HEK293 (cell line): Measurements from ENCODE around the gene DOCK3.

Source experiments
- CTCF ChIA-PET: fragments of 350-600 bp; formaldehyde crosslinking; extraction: SDS; loops from one replicate; lab custom pipeline; 2021; ENCODE audit warnings: antibody characterized with exemption; lab: Yijun Ruan, JAX
- POLR2A ChIA-PET: fragments of 300-600 bp; formaldehyde crosslinking; extraction: SDS; loops from one replicate; lab custom pipeline; 2020; ENCODE audit warnings: antibody characterized with exemption, inconsistent platforms; lab: Yijun Ruan, JAX
- H3K27ac ChIP-seq: fragments of 200-500 bp; sonication (Bioruptor generic); 2 replicates; pipeline ENCODE4 v1.5.1; 2014; ENCODE audit warnings: low read depth, low read length, control low read depth, inconsistent platforms; ENCODE audit errors: extremely low read depth
- H3K36me3 ChIP-seq, 2 experiments: fragments of 200-500 bp in 1 of 2; sonication (Bioruptor generic) in 1 of 2; 1 replicate in 1 of 2; 2 replicates in 1 of 2; pipeline ENCODE4 v1.5.1; 2014 to 2017; ENCODE audit warnings: inconsistent platforms in 2 of 2, low read length in 2 of 2; ENCODE audit not compliant: control insufficient read depth in 2 of 2, insufficient read depth in 1 of 2
- H3K4me1 ChIP-seq: fragments of 200-500 bp; sonication (Bioruptor generic); 2 replicates; pipeline ENCODE4 v1.5.1; 2014; ENCODE audit warnings: mild to moderate bottlenecking, low read length, inconsistent platforms; ENCODE audit not compliant: control insufficient read depth, insufficient read depth
- H3K4me3 ChIP-seq: 2 replicates; pipeline ENCODE4 v1.5.1; 2011; ENCODE audit warnings: low read depth, mild to moderate bottlenecking, control low read depth, low read length, moderate library complexity
- H3K9me3 ChIP-seq: fragments of 200-500 bp; sonication (Bioruptor generic); 2 replicates; pipeline ENCODE4 v1.5.1; 2014; ENCODE audit warnings: low read depth, low read length, inconsistent platforms; ENCODE audit not compliant: control insufficient read depth, insufficient read depth
- BCL11B ChIP-seq: fragments of 450-650 bp; formaldehyde crosslinking; IDR thresholded peaks from 2 replicates; pipeline ENCODE4 v1.5.1; 2016; ENCODE audit warnings: low read depth, missing biosample characterization, missing genetic modification characterization
- FEZF1 ChIP-seq: fragments of 450-650 bp; formaldehyde crosslinking; IDR thresholded peaks from 2 replicates; pipeline ENCODE4 v1.5.1; 2016; ENCODE audit warnings: missing biosample characterization, missing genetic modification characterization
- KLF10 ChIP-seq: fragments of 450-650 bp; IDR thresholded peaks from 2 replicates; pipeline ENCODE4 v1.5.1; 2018; ENCODE audit warnings: missing biosample characterization, mild to moderate bottlenecking, missing genetic modification characterization
- MYNN ChIP-seq: fragments of 450-650 bp; formaldehyde crosslinking; IDR thresholded peaks from 2 replicates; pipeline ENCODE4 v1.5.1; 2016; ENCODE audit warnings: missing biosample characterization, missing genetic modification characterization, borderline replicate concordance
- PRDM10 ChIP-seq: fragments of 450-650 bp; formaldehyde crosslinking; IDR thresholded peaks from 2 replicates; pipeline ENCODE4 v1.5.1; 2016; ENCODE audit warnings: missing biosample characterization, missing genetic modification characterization
- ZBTB17 ChIP-seq: fragments of 450-650 bp; formaldehyde crosslinking; IDR thresholded peaks from 2 replicates; pipeline ENCODE4 v1.5.1; 2016; ENCODE audit warnings: missing biosample characterization, missing genetic modification characterization
- ZBTB44 ChIP-seq: fragments of 450-650 bp; IDR thresholded peaks from 2 replicates; pipeline ENCODE4 v1.5.1; 2018; ENCODE audit warnings: missing biosample characterization, mild to moderate bottlenecking, missing genetic modification characterization
- ZFP37 ChIP-seq: fragments of 450-650 bp; formaldehyde crosslinking; IDR thresholded peaks from 2 replicates; pipeline ENCODE4 v1.5.1; 2016; ENCODE audit warnings: missing biosample characterization, missing genetic modification characterization
- ZNF169 ChIP-seq: fragments of 450-650 bp; formaldehyde crosslinking; IDR thresholded peaks from 2 replicates; pipeline ENCODE4 v1.5.1; 2016; ENCODE audit warnings: missing biosample characterization, missing genetic modification characterization
- ZNF202 ChIP-seq: fragments of 450-650 bp; formaldehyde crosslinking; IDR thresholded peaks from 2 replicates; pipeline ENCODE4 v1.5.1; 2016; ENCODE audit warnings: missing biosample characterization, missing genetic modification characterization, borderline replicate concordance
- ZNF221 ChIP-seq: fragments of 450-650 bp; formaldehyde crosslinking; IDR thresholded peaks from 2 replicates; pipeline ENCODE4 v1.5.1; 2017; ENCODE audit warnings: missing biosample characterization, missing genetic modification characterization, borderline replicate concordance
- ZNF223 ChIP-seq: fragments of 450-650 bp; formaldehyde crosslinking; IDR thresholded peaks from 2 replicates; pipeline ENCODE4 v1.5.1; 2016; ENCODE audit warnings: missing biosample characterization, missing genetic modification characterization
- ZNF24 ChIP-seq: fragments of 450-650 bp; formaldehyde crosslinking; IDR thresholded peaks from 2 replicates; pipeline ENCODE4 v1.5.1; 2016; ENCODE audit warnings: missing biosample characterization, missing genetic modification characterization
- ZNF266 ChIP-seq: fragments of 450-650 bp; formaldehyde crosslinking; IDR thresholded peaks from 2 replicates; pipeline ENCODE4 v1.5.1; 2016; ENCODE audit warnings: missing biosample characterization, missing genetic modification characterization, low read depth
- ZNF292 ChIP-seq: fragments of 450-650 bp; formaldehyde crosslinking; IDR thresholded peaks from 2 replicates; pipeline ENCODE4 v1.5.1; 2016; ENCODE audit warnings: low read depth, missing biosample characterization, missing genetic modification characterization, borderline replicate concordance
- ZNF416 ChIP-seq: fragments of 450-650 bp; formaldehyde crosslinking; IDR thresholded peaks from 2 replicates; pipeline ENCODE4 v1.5.1; 2016; ENCODE audit warnings: missing biosample characterization, missing genetic modification characterization
- ZNF555 ChIP-seq: fragments of 450-650 bp; formaldehyde crosslinking; conservative IDR thresholded peaks from 2 replicates; pipeline ENCODE4 v1.5.1; 2017; ENCODE audit warnings: missing biosample characterization, mild to moderate bottlenecking, missing genetic modification characterization, inconsistent platforms
- ZNF610 ChIP-seq: fragments of 450-650 bp; formaldehyde crosslinking; IDR thresholded peaks from 2 replicates; pipeline ENCODE4 v1.5.1; 2016; ENCODE audit warnings: missing biosample characterization, missing genetic modification characterization, borderline replicate concordance
- ZNF623 ChIP-seq: fragments of 450-650 bp; formaldehyde crosslinking; IDR thresholded peaks from 2 replicates; pipeline ENCODE4 v1.5.1; 2016; ENCODE audit warnings: missing biosample characterization, missing genetic modification characterization
- ZNF629 ChIP-seq: fragments of 450-650 bp; formaldehyde crosslinking; IDR thresholded peaks from 2 replicates; pipeline ENCODE4 v1.5.1; 2017; ENCODE audit warnings: missing biosample characterization, missing genetic modification characterization
- ZNF660 ChIP-seq: fragments of 450-650 bp; IDR thresholded peaks from 2 replicates; pipeline ENCODE4 v1.5.1; 2018; ENCODE audit warnings: missing biosample characterization, mild to moderate bottlenecking, missing genetic modification characterization
- ZNF768 ChIP-seq: fragments of 450-650 bp; formaldehyde crosslinking; IDR thresholded peaks from 2 replicates; pipeline ENCODE4 v1.5.1; 2018; ENCODE audit warnings: missing biosample characterization, mild to moderate bottlenecking, missing genetic modification characterization
- TF ChIP-seq, protein P1 (sequence below): fragments of 450-650 bp; formaldehyde crosslinking; IDR thresholded peaks from 2 replicates; pipeline ENCODE4 v1.5.1; 2016; ENCODE audit warnings: missing biosample characterization, missing genetic modification characterization
- TF ChIP-seq, protein P2 (sequence below): fragments of 450-650 bp; formaldehyde crosslinking; IDR thresholded peaks from 2 replicates; pipeline ENCODE4 v1.5.1; 2016; ENCODE audit warnings: missing biosample characterization, missing genetic modification characterization

The DOCK3 gene

DNA sequence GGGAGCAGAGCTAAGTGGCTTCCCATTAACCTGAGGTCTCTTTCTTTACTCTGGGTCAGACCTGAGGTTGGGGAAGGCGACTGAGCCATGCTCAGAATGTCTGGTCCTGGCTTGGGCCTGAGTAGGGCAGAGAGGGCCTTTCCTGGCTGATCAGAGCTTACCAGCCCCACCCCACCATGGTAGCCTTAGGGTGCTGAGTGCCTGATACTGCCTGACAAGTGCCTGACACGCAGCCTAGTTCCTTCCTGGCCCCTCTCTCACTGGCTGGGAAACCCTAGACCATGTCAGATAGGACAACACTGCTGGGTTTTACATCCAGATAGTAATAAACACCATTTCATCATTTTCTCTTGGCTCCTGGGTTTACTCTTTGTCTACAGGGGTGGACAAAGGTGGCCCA, 25.8 kb upstream of the DOCK3 start (continued):
- TF ChIP-seq ZNF555 (tag by site-specific recombination) (no peak), ZNF24 (no peak), KLF10 (no peak), ZNF416 (tag by site-specific recombination) (no peak), ZNF266 (tag by site-specific recombination) (no peak), ZNF169 (tag by site-specific recombination) (no peak), ZNF768 (tag by site-specific recombination) (no peak)
- TF ChIP-seq, protein P1, sequence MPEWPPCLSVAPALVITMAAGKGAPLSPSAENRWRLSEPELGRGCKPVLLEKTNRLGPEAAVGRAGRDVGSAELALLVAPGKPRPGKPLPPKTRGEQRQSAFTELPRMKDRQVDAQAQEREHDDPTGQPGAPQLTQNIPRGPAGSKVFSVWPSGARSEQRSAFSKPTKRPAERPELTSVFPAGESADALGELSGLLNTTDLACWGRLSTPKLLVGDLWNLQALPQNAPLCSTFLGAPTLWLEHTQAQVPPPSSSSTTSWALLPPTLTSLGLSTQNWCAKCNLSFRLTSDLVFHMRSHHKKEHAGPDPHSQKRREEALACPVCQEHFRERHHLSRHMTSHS, result no peak

- CTCF ChIA-PET, result interaction anchor here (1.0 to 1.7 kb wide), 3 partner anchors 22 to 33 kb away, joined by 4 to 5 read pairs (median 4); partner anchors contain the start of gene MAPKAPK3
- Histone ChIP-seq H3K4me1 (no peaks in the 10 kb centered on the region), H3K4me3 (no peak overlapping the region), H3K9me3 (no peaks in the 10 kb centered on the region), H3K27ac (no peak overlapping the region), H3K36me3 (peaks cover 0 to 41% of the 10 kb centered on the region in 2 experiments; a peak in 1 of 3 replicates)
- POLR2A ChIA-PET, result interaction anchor here (0.9 kb wide), 1 partner anchor 34 kb away, joined by 3 read pairs; no protein-coding TSS in a partner anchor
- TF ChIP-seq ZNF292 (tag by site-specific recombination) (no peak), ZBTB44 (tag by site-specific recombination) (no peak), ZNF660 (tag by site-specific recombination) (no peak), FEZF1 (tag by site-specific recombination) (no peak), ZFP37 (tag by site-specific recombination) (no peak), ZNF610 (tag by site-specific recombination) (no peak), ZBTB17 (tag by site-specific recombination) (no peak), ZNF223 (tag by site-specific recombination) (no peak), MYNN (tag by site-specific recombination) (no peak), ZNF266 (tag by site-specific recombination) (no peak), BCL11B (tag by site-specific recombination) (no peak), PRDM10 (tag by site-specific recombination) (no peak), ZNF221 (no peak), ZNF202 (no peak), ZNF623 (tag by site-specific recombination) (no peak), ZNF629 (no peak)
- TF ChIP-seq, protein P2, sequence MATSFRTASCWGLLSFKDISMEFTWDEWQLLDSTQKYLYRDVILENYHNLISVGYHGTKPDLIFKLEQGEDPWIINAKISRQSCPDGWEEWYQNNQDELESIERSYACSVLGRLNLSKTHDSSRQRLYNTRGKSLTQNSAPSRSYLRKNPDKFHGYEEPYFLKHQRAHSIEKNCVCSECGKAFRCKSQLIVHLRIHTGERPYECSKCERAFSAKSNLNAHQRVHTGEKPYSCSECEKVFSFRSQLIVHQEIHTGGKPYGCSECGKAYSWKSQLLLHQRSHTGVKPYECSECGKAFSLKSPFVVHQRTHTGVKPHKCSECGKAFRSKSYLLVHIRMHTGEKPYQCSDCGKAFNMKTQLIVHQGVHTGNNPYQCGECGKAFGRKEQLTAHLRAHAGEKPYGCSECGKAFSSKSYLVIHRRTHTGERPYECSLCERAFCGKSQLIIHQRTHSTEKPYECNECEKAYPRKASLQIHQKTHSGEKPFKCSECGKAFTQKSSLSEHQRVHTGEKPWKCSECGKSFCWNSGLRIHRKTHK (tag by site-specific recombination), result no peak
Measured at GRCh38 chr3:50649451-50649931, 25.2 kb upstream of the DOCK3 start.
